Femur (tissue), 1 donor: ENCODE data around the gene GPSM3.

Source experiments
- DNase-seq: peaks from one replicate; pipeline ENCODE4 v3.0.0-alpha.2; 2017

Gene GPSM3

DNA sequence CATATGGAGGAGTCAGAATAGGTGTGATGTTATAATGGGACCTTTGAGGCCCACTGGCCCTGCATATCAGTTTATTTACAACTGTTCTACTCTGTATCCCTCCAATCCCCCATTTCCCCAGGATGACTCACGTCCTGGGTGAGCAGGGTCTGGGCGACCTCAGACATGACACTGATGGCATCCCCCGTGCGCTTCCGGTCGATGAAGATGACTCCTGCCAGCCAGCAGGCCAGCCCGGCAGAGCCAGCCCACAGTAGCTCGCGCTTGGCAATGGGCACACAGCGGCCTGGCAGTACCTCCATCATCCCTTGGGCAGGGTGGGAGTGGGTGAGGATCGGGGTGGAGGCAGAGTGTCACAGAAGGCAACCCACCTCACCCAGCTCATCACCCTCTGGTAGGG, 22.1 kb downstream of the GPSM3 start:
- no peak for DNase-seq

DNA sequence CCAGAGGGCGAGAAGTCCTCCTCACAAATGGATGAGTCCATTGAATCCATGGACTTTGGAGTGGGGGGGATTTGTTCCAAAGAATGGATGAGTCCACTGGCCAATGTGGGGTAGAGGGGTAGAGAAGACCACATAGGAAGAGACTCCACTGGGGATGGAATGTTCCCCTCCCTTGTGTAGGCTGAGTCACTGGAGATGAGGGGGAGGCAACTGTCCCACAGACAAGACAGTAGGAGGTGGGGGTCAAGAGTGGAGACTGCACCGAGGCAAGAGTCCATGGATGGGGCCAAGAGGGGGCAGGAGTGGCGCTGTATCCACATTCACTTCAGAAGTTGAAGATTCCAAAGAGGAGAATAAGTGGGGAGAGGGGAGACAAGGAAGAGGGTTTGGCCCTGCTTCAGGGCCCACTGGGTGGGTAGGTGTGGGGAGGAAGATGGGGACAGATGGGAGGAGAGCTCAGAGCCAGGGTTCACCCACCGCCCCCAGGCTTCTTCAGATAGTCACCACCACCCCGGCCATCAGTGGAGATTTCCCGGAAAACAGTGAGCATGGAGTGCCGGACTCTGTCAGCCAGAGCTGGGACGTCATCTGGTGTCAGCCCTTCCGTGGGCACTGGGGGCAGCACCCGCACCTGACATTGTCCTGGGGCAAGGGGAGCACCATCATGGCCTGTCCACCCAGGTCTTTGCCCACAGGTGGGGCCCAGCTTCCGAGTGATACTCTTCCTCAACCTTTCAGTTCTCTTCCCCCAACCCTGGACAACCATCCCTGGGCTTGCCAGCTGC, 23.4 kb downstream of the GPSM3 start:
- DNase-seq = peak; percentile 21

DNA sequence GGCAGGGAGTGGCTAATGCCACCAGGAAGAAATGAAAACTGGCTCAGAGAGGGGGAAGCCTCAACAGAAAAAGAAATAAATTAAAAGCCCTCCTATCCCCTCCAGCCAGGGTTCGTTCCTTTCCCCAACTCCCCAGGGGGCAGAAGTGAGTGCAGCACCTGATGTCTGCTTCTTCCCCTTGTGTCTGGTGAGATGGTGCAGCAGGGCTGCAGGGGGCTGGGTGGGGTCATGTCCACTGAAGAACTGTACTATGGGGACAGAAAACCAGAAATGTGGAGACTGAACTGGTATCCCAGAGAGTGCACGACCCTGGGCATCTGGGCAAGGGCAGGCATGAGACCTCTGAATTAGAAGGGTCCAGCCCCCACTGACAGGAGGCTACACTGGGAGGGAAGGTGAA, 24.1 kb downstream of the GPSM3 start:
- peak; percentile 18 for DNase-seq

DNA sequence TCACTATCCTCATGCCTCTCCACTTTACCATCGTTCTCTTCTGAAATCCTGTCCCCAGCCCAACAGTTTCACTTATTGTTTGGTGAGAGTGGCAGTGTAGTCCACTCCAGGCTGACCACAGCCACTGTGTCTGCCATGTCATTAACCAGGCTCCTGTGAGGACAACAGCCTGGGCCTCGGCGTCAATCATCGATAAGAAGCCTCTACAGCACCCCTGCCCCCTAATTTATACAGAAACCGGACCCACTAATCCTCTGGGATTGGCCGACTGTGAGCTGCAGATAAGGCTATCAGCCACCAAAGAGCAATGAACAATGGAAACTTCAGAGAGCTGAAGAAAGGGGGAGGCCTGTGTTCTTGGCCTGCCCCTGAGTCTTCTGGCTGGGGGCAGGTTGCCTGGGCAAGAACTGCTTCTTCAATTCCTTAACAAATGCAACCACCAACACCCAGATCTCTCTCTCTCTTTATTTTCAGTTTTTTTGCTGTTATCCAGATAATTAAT, 24.6 kb downstream of the GPSM3 start:
- DNase-seq = no peak

DNA sequence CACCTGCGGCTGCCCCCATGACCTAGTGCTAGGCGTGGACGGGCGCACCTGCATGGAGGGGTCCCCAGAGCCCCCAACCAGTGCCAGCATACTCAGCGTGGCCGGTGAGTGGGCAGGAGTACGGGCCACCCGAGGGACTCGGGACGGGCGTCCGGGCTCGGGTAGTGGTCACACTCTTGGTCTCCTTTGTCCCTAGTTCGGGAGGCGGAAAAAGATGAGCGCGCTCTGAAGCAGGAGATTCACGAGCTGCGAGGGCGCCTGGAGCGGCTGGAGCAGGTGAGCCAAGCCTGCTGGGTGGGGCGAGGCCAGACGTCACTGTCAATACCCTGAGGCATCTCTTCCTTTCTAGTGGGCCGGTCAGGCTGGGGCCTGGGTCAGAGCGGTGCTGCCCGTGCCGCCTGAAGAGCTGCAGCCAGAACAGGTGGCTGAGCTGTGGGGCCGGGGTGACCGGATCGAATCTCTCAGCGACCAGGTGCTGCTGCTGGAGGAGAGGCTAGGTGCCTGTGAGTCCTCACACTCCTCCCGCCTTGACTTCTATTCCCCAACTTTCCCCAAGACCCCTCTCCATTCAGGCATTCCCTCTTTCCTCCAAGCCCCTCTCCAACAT, 25.2 kb downstream of the GPSM3 start:
- peak; percentile 26 for DNase-seq

DNA sequence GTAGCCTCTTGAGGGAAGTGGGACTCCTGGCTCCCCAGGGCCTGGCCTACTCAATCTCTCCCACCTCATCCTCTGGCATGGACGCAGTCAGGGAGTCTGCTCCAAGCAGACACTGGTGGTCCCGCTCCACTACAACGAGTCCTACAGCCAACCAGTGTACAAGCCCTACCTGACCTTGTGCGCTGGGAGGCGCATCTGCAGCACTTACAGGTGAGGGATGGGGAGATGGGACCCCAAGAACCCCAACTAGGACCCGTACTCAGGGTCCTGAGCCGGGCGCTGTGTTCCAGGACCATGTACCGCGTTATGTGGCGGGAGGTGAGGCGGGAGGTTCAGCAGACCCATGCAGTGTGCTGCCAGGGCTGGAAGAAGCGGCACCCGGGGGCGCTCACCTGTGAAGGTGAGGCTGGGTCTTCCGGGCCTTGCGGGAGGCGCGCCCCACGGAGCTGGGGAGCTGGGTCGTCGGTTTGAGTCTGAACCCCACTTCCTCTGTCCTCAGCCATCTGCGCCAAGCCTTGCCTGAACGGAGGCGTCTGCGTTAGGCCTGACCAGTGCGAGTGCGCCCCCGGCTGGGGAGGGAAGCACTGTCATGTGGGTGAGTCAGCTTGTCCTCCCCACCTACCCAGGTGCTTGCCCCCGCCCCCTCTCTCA, 25.9 kb downstream of the GPSM3 start:
- DNase-seq = peak; percentile 27

DNA sequence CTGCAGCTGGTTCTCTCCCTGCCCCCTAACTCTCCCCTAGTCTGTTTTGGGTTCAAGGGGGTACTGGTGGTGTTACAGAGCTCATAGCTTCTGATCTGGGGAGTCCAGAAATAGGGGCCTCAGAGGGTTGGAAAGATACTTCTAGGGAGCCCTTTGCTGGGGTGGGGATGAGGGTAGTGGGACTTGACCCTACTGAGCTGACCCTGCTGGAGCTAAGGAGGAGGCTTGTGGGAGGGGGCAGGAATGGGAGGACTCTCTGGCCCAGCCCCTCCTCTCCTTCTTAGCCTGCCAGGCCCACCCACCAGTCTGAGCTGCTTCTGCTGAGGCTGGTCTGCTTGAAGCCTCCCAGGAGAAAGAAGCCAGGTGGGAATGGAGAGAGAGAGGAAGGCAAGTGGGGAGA, 28.1 kb downstream of the GPSM3 start, which contains the start of gene EGFL8:
TSS of gene EGFL8 (plus strand) at position 301 of the 400 bp plus-strand sequence. CDS start 1,571 bp downstream, outside the sequence.
- peak; percentile 20 for DNase-seq

DNA sequence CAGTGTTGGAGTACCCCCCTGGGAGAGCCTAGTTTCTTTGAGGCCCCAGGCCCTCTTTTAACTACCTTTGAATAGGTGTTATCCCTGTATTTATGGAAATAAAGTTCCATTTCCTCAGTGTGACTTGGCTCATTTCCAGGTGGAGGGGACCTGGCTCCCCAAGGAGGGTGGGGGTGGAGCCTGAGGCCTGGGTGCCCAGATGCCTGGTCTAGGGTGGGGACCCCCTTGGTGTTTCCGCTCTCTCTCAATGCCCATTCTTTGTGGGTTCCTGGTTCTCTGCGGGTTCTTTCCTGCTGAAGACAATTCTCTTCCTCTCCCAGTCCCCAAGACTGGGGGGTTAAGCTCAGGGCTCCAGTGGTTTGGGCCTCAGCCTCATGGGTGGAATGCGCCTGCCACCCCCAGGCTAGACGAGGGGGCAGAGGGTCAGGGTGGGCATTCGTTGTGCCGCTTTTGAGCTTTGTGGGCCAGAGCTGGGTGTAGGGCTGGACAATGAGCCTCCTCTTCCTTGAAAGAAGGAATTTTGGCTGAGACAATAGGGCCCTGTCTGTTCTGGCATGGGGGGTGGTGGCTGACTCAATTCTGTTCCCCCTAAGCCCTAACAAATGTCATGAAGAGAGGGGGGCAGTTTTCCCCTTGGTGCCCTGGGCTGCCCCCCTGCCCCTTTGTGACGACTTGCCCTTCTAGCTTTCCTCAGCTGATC, 28.7 kb downstream of the GPSM3 start:
- DNase-seq = peak; percentile 31

DNA sequence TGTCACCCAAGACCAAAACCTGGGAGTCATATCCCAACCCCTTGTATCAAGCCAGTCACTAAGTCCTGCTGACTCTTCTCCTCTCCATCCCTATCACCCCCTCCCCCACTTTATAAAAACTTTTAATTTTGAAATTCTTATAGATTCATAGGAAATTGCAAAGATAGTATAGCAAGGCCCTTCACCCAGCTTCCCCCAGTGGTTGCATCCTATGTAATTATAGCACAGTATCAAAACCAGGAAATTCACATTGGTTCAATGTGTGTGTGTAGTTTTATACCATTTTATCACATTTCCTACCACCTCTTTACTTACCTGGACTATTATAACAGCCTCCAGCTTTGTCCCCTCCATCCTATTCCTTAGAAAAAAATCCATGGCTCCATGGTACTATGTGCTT, 34.4 kb downstream of the GPSM3 start:
- DNase-seq = no peak

DNA sequence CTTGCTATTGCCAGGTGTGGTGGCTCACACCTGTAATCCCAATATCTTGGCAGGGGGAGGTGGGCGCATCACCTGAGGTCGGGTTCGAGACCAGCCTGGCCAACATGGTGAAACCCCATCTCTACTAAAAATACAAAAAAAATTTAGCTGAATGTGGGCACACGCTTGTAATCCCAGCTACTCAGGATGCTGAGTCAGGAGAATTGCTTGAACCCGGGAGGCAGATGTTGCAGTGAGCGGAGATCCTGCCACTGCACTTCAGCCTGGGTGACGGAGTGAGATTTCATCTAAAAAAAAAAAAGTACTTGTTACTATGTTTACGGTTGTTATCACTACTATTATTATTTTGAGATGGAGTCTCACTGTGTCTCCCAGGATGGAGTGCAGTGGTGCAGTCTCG, 35.6 kb downstream of the GPSM3 start:
- no peak for DNase-seq

DNA sequence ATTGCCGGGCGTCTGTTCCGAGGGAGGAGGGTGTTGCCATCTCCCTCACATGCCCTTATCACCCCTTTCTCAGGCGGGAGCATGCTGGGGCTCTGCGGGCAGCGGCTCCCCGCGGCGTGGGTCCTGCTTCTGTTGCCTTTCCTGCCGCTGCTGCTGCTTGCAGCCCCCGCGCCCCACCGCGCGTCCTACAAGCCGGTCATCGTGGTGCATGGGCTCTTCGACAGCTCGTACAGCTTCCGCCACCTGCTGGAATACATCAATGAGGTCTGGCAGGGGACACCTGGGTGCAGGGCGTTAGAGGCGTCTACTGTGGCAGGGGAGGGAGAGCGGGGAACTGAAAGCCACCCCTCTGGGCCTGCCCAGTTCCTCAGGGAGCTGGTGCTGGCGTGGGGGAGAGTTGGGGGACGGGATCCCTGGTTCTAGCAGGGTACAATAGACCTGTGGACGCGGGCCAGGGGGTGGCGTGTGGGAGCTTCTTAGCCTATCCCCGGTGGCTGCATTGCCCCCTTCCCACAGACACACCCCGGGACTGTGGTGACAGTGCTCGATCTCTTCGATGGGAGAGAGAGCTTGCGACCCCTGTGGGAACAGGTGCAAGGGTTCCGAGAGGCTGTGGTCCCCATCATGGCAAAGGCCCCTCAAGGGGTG, 37.8 kb downstream of the GPSM3 start:
- peak; percentile 81 for DNase-seq

DNA sequence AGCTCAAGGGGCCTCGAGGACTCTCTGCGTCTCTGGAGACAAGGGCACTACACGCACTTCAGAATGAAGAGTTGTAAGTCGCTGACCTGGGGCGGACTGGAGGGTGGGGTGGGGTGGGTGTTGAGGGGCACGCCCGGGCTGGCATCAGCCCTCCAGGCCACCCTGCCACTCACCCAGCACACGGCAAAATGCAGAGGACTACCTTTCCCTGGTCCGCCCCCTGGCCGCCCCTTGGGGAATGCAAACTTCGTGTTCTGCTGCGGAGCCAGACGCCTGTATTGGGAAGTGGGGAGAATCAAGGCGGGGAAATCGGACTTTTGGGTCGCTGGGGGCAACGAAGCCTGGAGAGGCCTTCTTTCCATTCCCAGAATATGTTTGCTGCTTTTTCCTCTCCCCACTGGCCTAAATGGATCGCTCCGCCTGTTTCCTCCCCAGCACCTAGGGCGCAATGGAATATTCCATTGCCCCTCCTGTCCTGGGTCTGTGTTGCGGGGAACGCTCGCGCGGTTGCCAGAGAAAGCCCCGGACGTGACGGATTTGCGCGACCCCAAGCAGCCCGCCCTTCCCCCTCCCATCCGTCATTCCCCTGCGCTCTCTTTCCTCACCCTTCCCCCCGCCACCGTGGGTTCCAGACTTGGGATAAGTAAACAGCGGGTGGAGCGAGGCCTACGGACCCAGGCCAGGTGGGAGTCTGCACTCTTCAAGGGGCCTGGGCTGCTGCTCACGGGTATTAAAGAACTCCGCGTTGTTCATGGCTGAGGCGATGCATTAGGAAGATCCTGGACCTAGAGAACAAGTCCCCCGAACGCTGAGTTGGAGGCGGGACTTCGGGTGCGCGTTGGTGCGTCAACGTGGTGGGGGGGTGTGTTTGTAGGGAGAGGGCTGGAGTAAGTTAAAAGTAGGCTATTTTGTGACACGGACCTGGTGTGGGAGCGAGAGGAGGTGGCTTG, 38.6 kb downstream of the GPSM3 start, which contains the start of gene PPT2:
TSS of gene PPT2 (plus strand) at position 578 of the 950 bp plus-strand sequence. CDS start 454 bp downstream, outside the sequence.
- peak; percentile 96 for DNase-seq

DNA sequence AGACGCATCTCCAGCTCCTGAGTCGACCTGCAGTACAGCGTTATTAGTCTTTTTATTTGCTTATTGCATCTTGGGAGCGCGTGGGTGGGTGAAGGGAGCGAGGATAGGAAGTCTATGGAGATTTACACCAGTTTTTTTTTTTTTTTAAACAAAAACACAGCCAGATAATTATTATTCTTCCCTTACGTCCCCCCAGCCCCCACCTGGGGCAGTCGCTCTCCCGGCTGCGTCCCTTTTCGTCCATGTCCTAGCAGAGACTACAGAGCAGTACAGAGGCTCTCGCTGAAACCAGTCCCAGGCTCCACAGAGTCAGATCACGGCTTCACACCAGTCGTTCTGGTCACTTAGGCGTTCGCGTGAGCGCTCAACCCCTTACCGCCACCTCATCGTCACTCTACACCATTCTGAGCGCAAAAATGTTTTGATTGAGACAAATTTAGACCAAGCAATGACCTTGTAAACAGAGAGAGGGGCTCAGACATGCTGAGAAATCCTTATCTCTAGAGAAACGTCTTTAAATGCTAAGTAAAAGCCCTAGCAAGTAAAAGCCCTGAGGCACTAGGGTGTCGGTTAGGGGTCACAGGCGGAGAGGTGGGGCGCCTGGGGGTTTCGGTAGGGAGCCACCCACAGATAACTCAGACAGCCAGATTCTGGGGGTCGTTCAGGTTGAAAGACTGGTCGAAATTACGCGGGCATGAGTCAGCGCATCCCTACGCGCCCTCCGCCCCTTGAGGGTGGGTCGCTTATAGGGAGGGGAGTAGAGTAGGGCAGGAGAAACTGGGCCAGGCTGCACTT, 39.5 kb downstream of the GPSM3 start:
- peak; percentile 61 for DNase-seq

DNA sequence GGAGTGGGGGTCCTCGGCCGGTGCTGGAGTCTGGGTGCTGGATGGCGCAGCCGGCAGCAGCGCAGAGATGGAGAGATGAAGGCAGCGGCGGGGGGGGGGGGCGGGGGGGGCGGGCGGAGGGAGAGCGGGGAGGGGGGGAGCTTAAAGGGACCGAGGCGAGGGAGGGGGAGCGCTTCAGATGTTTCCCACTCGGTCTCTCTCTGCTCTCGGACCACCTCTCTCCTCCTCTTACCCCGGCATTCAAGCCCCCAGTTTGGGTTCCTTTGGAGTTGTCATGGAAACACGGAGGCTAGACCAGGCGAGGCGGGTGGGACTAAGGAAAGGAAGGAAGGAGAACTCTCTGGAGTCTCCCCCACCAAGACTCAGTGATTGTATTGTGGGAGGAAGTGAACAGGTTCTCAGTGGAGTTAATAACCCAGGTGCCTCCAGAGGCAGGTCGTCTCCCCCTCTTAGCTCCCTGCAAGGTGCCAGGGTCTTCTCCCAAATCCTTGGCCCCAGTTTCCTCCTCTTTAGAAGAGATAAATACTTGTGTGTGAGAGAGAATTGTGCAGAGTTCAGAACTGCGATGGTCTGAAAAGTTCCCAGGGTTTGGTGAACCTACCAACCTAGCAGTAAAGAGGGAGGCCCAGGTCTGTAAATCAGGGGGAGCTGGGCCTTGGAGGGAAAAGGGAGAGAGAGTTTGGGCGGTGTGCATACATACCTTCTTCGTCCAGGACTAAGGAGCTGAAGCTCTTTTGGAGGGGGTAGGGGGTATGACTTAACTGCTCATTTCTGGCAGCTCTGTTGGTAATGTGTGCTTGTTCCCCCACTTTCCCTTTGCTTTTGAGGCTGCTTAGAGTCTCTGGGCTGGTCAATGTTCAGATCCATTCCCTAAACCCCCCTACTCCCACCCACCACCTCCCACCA, 40.3 kb downstream of the GPSM3 start, which contains the start of gene PRRT1:
TSS of gene PRRT1 (minus strand) at position 77 of the 906 bp plus-strand sequence. CDS start 112 bp downstream, outside the sequence.
- DNase-seq = no peak

DNA sequence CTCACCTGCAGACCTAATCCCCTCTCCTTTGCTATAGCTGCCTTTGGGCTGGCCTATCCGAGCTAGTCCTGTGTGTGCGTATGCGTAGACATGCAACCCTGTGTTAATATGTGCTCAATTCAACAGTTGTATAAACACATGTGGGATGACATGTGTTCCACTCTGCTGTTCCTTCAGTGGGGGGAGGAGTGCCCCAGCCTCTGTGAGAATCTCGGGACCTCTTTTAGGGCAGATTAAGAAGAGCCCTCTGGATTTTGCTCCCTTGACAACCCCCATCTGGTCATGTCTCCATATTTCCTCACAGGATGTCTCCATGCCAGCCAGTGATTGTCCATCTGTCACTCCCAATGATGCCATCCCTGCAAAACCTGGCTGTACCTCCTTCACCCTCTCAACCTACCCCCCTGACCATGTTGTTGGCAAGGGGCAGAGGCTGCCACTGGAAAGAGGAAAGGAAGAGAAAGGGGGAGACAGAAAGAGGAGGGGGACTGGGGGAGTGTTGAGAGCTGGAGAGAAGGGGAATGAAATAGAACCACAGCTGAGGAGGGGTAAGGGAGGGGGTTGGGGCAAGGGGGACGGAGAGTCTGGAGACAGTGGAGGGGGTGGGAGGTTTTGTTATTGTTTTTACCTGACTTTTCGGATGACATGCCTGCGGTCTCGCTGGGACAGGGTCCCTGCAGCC, 41.1 kb downstream of the GPSM3 start:
- DNase-seq = no peak

DNA sequence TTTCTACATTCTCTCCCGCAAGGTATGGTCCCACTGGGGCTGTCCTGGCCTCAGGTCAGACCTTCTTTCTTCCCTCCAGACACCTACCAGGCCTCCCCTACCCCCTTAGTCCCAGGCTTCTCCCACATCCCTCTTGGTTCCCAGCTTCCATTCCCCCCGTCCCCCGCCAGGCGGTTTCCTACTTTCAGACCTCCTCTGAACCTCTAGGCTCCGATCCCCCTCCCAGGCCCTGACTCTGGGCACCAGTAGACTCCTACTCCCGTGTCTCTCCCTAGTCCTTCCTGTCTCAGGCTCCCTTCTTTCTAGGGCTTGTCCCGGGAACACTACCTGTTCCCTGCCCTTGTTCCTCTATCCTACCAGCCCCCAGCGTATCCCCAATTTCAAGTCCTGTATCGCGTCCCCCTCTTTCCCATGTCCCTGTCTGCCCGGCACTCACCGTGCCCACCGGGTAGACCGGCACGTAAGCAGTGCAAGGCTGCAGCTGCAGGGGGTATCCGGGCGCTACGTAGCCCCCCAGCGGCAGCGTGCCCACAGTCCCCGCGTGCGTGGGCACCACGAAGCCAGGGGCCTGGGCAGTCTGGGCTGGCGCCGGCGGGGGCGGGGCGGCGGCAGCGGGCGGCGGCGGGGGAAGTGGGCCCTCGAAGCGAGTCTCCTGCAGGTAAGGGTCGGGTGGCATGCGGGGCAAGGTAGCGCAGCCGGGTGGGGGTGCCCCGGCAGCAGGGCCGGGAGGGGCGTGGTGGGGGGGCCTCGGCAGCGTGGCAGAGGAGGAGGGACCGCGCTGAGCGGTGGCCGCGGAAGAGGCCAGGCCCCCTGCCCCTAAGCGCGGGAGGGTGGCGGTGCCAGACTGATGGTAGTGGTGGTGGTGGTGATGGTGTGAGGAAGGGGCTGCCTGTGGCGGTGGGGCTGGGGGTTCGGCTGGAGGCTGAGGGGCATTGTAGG, 42.2 kb downstream of the GPSM3 start:
- DNase-seq = no peak

DNA sequence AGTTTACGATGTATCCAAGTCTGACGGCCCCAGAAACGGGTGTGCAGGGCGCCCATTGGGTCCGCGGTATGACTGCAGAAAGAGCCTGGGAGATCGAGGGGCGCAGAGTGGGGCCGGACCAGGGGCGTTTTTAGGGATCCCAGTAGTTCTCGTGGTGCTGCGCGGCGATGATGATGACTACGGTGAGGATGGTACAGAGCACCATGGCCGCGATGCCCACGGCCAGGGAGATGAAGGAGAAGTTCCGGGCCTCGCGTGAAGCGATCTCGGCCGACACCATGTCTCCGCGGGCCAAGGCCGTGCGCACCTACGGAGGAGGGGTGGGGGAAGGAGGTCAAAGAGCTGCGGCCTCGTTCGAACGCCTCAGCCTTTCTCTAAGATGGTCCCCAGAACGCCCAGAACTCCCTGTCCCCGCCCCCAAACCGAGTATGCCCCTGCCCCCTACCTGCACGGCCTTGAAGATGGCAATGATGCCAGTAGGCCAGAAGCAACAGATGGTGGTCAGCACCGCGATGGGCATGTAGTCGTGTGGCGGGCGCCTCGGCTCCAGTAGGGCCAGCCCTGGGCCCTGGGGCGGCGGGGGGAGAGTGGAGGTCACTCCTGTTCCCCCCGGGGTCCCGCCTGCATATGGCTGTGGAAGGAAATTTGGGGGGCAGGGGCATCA, 43.2 kb downstream of the GPSM3 start:
- DNase-seq = no peak
